Tibial artery (tissue), 4 donors: ENCODE results near the gene MYH3.
A peak's percentile ranks its signal among the peaks of the same experiment; 100 is the strongest.

Experiments
- DNase-seq, 2 donors: peaks; one replicate each; pipeline ENCODE4 v3.0.0-alpha.2; 2019
- H3K27ac ChIP-seq, 2 donors: fragments of 200-600 bp; sonication (generic) in 1 of 2; 1 replicate in 1 of 2; 2 replicates in 1 of 2; pipeline ENCODE4 v1.5.1; 2018 to 2019; ENCODE audit warnings: mild to moderate bottlenecking in 1 of 2
- H3K27me3 ChIP-seq, 2 donors: fragments of 200-600 bp; sonication (generic) in 1 of 2; one replicate each; pipeline versions ENCODE4 v1.5.1 to v1.6.0; 2016 to 2019
- H3K36me3 ChIP-seq, 3 donors: fragments of 200-600 bp; sonication (generic) in 2 of 3; one replicate each; pipeline ENCODE4 v1.5.1; 2016 to 2019; ENCODE audit warnings: mild to moderate bottlenecking in 2 of 3
- H3K4me1 ChIP-seq, 4 donors: fragments of 200-600 bp; sonication (generic) in 2 of 4; 1 replicate in 3 of 4; 2 replicates in 1 of 4; pipeline ENCODE4 v1.5.1; 2016 to 2019
- H3K4me3 ChIP-seq, 2 donors: fragments of 200-600 bp; sonication (generic) in 1 of 2; 1 replicate in 1 of 2; 2 replicates in 1 of 2; pipeline ENCODE4 v1.5.1; 2018 to 2019; ENCODE audit warnings: mild to moderate bottlenecking in 2 of 2
- H3K9me3 ChIP-seq, 3 donors: fragments of 200-600 bp; sonication (generic) in 1 of 3; one replicate each; pipeline ENCODE4 v1.5.1; 2016 to 2019
- intact Hi-C: fragments of 100-400 bp; cut with DNase I; formaldehyde crosslinking; loops from one replicate; pipeline ENCODE4 v1.15.0; 2023; ENCODE audit warnings: low total_unique reads
- TF ChIP-seq, protein P1 (sequence below), 2 experiments: fragments of 200-600 bp in 1 of 2; fragments of 450-650 bp in 1 of 2; IDR thresholded peaks; one replicate each; pipeline ENCODE4 v1.5.1; 2017 to 2019; ENCODE audit warnings: antibody characterized with exemption in 2 of 2, mild to moderate bottlenecking in 1 of 2, moderate library complexity in 1 of 2

Gene MYH3

DNA sequence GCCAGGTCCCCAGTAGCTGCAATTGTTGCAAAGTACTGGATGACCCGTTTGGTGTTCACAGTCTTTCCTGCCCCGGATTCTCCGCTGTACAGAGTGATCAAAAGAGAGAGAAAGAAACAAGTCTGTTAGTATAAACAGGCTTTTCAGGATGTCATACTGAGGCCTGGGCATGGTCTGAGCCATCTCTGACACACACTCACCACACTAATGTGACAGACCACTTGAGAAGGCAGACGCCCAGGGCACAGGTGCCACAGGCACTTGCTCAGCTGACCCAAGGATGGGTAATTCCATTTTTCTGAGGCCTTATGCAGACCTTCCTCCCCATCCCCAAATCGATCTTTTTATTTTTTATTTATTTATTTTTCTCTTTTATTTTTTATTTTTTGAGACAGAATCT is 7.5 kb downstream of the MYH3 start:
- H3K9me3 ChIP-seq, result no peaks in the 10 kb centered on the region
- peak overlapping the region in 1 of 2 donors; percentile 31 for H3K27ac ChIP-seq
- no peak overlapping the region for H3K4me3 ChIP-seq
- peaks cover 0 to 14% (median 1%) of the 10 kb centered on the region in 4 donors for H3K4me1 ChIP-seq
- H3K36me3 ChIP-seq, result peaks cover 4 to 22% (median 10%) of the 10 kb centered on the region in 3 donors
- intact Hi-C loops, result loop anchor here (5.0 kb wide), 1 partner anchor 48 kb away; the partner anchor contains the start of genes ADPRM and SCO1
- TF ChIP-seq, protein P1, sequence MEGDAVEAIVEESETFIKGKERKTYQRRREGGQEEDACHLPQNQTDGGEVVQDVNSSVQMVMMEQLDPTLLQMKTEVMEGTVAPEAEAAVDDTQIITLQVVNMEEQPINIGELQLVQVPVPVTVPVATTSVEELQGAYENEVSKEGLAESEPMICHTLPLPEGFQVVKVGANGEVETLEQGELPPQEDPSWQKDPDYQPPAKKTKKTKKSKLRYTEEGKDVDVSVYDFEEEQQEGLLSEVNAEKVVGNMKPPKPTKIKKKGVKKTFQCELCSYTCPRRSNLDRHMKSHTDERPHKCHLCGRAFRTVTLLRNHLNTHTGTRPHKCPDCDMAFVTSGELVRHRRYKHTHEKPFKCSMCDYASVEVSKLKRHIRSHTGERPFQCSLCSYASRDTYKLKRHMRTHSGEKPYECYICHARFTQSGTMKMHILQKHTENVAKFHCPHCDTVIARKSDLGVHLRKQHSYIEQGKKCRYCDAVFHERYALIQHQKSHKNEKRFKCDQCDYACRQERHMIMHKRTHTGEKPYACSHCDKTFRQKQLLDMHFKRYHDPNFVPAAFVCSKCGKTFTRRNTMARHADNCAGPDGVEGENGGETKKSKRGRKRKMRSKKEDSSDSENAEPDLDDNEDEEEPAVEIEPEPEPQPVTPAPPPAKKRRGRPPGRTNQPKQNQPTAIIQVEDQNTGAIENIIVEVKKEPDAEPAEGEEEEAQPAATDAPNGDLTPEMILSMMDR (IDR thresholded peaks at IDR 0.05), result no peak
- DNase-seq, result no peak
- H3K27me3 ChIP-seq, result no peaks in the 10 kb centered on the region

DNA sequence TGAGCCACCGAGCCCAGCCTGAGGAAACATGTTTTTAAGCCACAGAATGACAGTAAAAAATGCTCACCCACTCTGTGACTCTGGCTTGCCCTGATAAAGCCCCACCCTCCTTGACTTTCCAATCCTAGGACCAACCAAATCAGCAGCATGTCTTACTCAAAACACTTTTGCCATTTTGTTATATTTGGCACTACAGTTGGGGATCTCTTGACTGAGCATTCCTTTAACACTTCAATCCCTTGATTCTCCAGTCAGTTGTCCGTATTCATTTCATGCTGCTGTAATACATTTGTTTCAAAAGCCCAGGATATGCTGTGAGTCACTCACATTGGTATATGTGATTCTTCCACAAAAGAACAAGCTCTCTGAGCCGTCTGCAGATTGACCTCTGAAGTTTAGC is 8.2 kb downstream of the MYH3 start:
- Histone ChIP-seq H3K9me3 (no peaks in the 10 kb centered on the region), H3K27ac (peak overlapping the region in 1 of 2 donors; percentile 31), H3K27me3 (no peaks in the 10 kb centered on the region), H3K4me3 (no peak overlapping the region), H3K36me3 (peaks cover 10 to 28% (median 15%) of the 10 kb centered on the region in 3 donors), H3K4me1 (peaks cover 0 to 14% (median 1%) of the 10 kb centered on the region in 4 donors)
- DNase-seq, result no peak
- intact Hi-C loops, result loop anchor here (5.0 kb wide), 1 partner anchor 48 kb away; the partner anchor contains the start of genes ADPRM and SCO1
- TF ChIP-seq, protein P1 (IDR thresholded peaks at IDR 0.05), result no peak

DNA sequence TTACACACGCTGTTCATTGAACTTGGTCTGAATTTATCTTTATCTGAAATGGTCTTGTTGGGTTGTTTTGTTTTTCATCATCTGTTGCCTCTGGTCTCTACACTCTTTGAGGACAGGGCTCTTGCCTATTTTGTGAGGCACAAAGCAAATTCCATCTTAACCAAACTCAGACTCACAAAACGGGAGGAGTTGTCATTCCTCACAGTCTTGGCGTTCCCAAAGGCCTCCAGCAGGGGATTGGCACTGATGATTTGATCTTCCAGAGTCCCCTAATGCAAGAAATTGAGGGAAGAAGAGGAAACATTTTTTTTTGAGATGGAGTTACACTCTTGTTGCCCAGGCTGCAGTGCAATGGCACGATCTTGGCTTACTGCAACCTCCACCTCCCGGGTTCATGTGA is 8.7 kb downstream of the MYH3 start:
- no peaks in the 10 kb centered on the region for H3K27me3 ChIP-seq
- peaks cover 0 to 14% (median 1%) of the 10 kb centered on the region in 4 donors for H3K4me1 ChIP-seq
- peaks cover 15 to 31% (median 18%) of the 10 kb centered on the region in 3 donors for H3K36me3 ChIP-seq
- peak overlapping the region in 1 of 2 donors; percentile 31 for H3K27ac ChIP-seq
- H3K9me3 ChIP-seq, result no peaks in the 10 kb centered on the region
- intact Hi-C loops, result loop anchor here (5.0 kb wide), 1 partner anchor 49 kb away; the partner anchor contains the start of genes ADPRM and SCO1
- no peak for DNase-seq
- TF ChIP-seq, protein P1 (IDR thresholded peaks at IDR 0.05), result no peak
- H3K4me3 ChIP-seq, result no peak overlapping the region

DNA sequence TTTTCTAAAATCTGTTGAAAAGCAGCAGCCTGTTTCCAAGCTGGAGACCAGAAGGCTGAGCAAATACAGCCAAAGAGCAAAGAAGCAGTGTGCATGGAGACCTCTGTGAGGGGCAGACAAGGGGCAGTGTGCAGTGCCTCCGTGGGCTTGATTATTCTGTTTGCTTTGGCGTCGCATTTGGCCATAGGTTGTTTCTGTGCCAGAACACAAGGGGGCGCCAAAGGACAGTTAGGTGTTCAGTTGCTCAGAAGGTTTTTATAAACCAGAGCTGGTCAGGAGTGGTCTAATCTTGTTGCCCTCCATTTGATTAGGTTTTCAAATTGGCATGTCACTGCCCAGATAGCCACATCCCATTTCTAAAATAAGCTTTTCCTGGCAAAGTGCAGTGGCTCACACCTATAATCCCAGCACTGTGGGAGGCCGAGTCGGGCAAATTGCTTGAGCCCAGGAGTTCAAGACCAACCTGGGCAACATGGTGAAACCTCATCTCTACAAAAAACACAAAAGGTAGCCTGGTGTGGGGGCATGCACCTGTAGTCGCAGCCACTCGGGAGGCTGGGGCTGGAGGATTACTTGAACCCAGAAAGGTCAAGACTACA is 10.6 kb downstream of the MYH3 start:
- Histone ChIP-seq H3K9me3 (no peaks in the 10 kb centered on the region), H3K4me3 (no peak overlapping the region), H3K27me3 (no peaks in the 10 kb centered on the region), H3K27ac (no peak overlapping the region), H3K4me1 (peaks cover 0 to 14% (median 1%) of the 10 kb centered on the region in 4 donors), H3K36me3 (peaks cover 23 to 49% (median 28%) of the 10 kb centered on the region in 3 donors)
- peak; percentile 69 to 79 for DNase-seq
- intact Hi-C loops, result loop anchor here (5.0 kb wide), 1 partner anchor 51 kb away; the partner anchor contains the start of genes ADPRM and SCO1
- TF ChIP-seq, protein P1 (IDR thresholded peaks at IDR 0.05), result peak; percentile 76 to 88

DNA sequence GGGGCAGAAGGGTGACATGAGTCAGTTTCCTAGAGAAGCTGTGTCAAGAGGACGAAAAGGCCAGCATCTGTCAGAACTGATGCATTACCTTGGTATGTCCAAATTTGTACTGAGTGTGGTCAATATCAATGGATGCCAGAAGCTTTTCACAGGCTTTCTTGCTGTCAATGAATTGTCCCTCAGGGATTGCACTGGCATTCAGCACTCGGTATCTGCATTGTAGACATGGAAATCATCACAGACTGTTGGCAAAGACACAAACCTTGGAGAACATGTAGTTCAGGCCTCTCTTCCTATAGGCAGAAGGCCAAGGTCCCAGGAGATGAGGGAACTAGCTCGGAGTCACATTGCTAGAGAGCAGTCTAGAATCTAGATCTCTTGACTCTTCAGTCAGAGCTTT is 16.6 kb downstream of the MYH3 start:
- no peak overlapping the region for H3K27ac ChIP-seq
- no peaks in the 10 kb centered on the region for H3K27me3 ChIP-seq
- intact Hi-C loops, result no loop called here
- H3K36me3 ChIP-seq, result peaks cover 52 to 91% (median 55%) of the 10 kb centered on the region in 3 donors
- no peak for DNase-seq
- H3K4me3 ChIP-seq, result no peak overlapping the region
- H3K9me3 ChIP-seq, result no peaks in the 10 kb centered on the region
- no peaks in the 10 kb centered on the region for H3K4me1 ChIP-seq
- TF ChIP-seq, protein P1 (IDR thresholded peaks at IDR 0.05), result no peak
